HepG2 (cell line): ENCODE measurements around the gene C6orf58. TPM values are rescaled to one million over a fixed set of nuclear protein-coding genes. Genes with fewer than 3 reads are reported as not detected.

ENCODE experiments used
- AGO1 ChIP-seq: fragments of 200-400 bp; formaldehyde crosslinking; IDR thresholded peaks from 2 replicates; pipeline ENCODE4 v1.6.1; 2017; ENCODE audit warnings: mild to moderate bottlenecking, low read depth, low read length, moderate library complexity; ENCODE audit not compliant: poor library complexity, severe bottlenecking
- BORCS8-MEF2B ChIP-seq: sonication (generic); formaldehyde crosslinking; IDR thresholded peaks from 2 replicates; pipeline ENCODE4 v1.8.0; 2022; ENCODE audit warnings: mild to moderate bottlenecking, missing genetic modification reagents
- PCBP1 ChIP-seq: fragments of 200-400 bp; formaldehyde crosslinking; IDR thresholded peaks from 2 replicates; pipeline ENCODE4 v1.6.1; 2017; ENCODE audit warnings: mild to moderate bottlenecking, low read depth, low read length, borderline replicate concordance
- ZNF530 ChIP-seq: sonication (generic); formaldehyde crosslinking; IDR thresholded peaks from 2 replicates; pipeline ENCODE4 v1.5.0; 2020; ENCODE audit warnings: low read depth, mild to moderate bottlenecking, missing genetic modification reagents
- polyA plus RNA-seq, 8 experiments: library from polyadenylated mRNA; depleted of rRNA in 3 of 8; stranded (reverse) in 7 of 8; unstranded in 1 of 8; fragments of >200 nt; fragmentation: Illumina TruSeq in 4 of 8; extraction: Trizol in 4 of 8; gene quantifications; 2 replicates each; pipeline versions ENCODE4 v1.2.1 to v1.2.3, GENCODE V29; 2011 to 2016; ENCODE audit warnings: low read depth in 4 of 8, missing spikeins in 1 of 8, mixed read lengths in 1 of 8; ENCODE audit not compliant: insufficient read depth in 1 of 8
- total RNA-seq, 5 experiments: library from RNA; depleted of rRNA; stranded (reverse); fragments of >200 nt; fragmentation: Illumina TruSeq; extraction: Trizol; gene quantifications; 2 replicates each; pipeline ENCODE4 v1.2.3, GENCODE V29; 2016; ENCODE audit warnings: low read depth in 1 of 5
- TF ChIP-seq, protein P1 (sequence below), 2 experiments: fragments of 450-650 bp in 1 of 2; sonication (generic) in 1 of 2; formaldehyde crosslinking in 1 of 2; IDR thresholded peaks; 2 replicates each; pipeline versions ENCODE4 v1.6.1 to v1.8.0; 2016 to 2022; ENCODE audit warnings: antibody characterized with exemption in 1 of 2, mild to moderate bottlenecking in 1 of 2, missing genetic modification reagents in 1 of 2
- TF ChIP-seq, protein P2 (sequence below): sonication (generic); formaldehyde crosslinking; IDR thresholded peaks from 2 replicates; pipeline ENCODE4 v1.5.1; 2020; ENCODE audit warnings: mild to moderate bottlenecking, missing genetic modification reagents, borderline replicate concordance
- TF ChIP-seq, protein P3 (sequence below): sonication (generic); formaldehyde crosslinking; IDR thresholded peaks from 2 replicates; pipeline ENCODE4 v1.4.0; 2020; ENCODE audit warnings: missing genetic modification reagents
- TF ChIP-seq, protein P4 (sequence below): sonication (generic); formaldehyde crosslinking; IDR thresholded peaks from 2 replicates; pipeline ENCODE4 v1.9.0; 2021; ENCODE audit warnings: missing genetic modification reagents, borderline replicate concordance
- TF ChIP-seq, protein P5 (sequence below): sonication (generic); formaldehyde crosslinking; IDR thresholded peaks from 2 replicates; pipeline ENCODE4 v1.4.0; 2020; ENCODE audit warnings: missing genetic modification reagents
- TF ChIP-seq, protein P6 (sequence below): IDR thresholded peaks from 2 replicates; pipeline ENCODE4 v1.6.1; 2012; ENCODE audit warnings: inconsistent platforms

C6orf58 gene
- total and polyA plus RNA-seq, 2 of the 13 experiments (the other 11 are each of a cell fraction or from before 2014, with no cell fraction given), result not detected

DNA sequence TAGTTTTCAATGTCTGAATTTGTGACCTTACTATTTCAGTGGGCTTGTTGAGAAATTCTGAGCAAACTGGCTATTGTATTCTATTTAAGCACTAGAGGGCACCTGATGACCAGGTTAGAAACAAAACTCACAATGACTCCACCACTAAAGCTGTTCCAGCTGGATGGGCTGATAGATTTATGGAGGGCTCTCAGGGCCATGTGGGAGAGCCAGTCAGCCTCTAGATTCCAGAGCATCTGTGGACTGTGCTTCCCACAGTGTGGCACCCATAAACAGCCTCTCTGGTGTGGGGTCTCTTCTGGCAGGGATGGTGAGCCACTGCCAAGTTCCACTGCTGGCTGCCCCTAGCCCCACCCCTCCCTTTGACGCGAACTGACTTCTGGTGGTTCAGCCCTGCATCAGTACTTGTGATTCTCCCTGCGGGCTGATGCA lies 29.2 kb downstream of the C6orf58 start (continued):
- TF ChIP-seq, protein P1, sequence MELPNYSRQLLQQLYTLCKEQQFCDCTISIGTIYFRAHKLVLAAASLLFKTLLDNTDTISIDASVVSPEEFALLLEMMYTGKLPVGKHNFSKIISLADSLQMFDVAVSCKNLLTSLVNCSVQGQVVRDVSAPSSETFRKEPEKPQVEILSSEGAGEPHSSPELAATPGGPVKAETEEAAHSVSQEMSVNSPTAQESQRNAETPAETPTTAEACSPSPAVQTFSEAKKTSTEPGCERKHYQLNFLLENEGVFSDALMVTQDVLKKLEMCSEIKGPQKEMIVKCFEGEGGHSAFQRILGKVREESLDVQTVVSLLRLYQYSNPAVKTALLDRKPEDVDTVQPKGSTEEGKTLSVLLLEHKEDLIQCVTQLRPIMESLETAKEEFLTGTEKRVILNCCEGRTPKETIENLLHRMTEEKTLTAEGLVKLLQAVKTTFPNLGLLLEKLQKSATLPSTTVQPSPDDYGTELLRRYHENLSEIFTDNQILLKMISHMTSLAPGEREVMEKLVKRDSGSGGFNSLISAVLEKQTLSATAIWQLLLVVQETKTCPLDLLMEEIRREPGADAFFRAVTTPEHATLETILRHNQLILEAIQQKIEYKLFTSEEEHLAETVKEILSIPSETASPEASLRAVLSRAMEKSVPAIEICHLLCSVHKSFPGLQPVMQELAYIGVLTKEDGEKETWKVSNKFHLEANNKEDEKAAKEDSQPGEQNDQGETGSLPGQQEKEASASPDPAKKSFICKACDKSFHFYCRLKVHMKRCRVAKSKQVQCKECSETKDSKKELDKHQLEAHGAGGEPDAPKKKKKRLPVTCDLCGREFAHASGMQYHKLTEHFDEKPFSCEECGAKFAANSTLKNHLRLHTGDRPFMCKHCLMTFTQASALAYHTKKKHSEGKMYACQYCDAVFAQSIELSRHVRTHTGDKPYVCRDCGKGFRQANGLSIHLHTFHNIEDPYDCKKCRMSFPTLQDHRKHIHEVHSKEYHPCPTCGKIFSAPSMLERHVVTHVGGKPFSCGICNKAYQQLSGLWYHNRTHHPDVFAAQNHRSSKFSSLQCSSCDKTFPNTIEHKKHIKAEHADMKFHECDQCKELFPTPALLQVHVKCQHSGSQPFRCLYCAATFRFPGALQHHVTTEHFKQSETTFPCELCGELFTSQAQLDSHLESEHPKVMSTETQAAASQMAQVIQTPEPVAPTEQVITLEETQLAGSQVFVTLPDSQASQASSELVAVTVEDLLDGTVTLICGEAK (IDR thresholded peaks at IDR 0.05), result no peak
- TF ChIP-seq, protein P1 (CRISPR knock-in tag; IDR thresholded peaks at IDR 0.05), result no peak
- TF ChIP-seq, protein P2, sequence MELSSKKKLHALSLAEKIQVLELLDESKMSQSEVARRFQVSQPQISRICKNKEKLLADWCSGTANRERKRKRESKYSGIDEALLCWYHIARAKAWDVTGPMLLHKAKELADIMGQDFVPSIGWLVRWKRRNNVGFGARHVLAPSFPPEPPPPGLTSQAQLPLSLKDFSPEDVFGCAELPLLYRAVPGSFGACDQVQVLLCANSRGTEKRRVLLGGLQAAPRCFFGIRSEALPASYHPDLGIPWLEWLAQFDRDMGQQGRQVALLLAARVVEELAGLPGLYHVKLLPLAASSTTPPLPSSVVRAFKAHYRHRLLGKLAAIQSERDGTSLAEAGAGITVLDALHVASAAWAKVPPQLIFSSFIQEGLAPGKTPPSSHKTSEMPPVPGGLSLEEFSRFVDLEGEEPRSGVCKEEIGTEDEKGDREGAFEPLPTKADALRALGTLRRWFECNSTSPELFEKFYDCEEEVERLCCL, result no peak
- TF ChIP-seq, protein P3, sequence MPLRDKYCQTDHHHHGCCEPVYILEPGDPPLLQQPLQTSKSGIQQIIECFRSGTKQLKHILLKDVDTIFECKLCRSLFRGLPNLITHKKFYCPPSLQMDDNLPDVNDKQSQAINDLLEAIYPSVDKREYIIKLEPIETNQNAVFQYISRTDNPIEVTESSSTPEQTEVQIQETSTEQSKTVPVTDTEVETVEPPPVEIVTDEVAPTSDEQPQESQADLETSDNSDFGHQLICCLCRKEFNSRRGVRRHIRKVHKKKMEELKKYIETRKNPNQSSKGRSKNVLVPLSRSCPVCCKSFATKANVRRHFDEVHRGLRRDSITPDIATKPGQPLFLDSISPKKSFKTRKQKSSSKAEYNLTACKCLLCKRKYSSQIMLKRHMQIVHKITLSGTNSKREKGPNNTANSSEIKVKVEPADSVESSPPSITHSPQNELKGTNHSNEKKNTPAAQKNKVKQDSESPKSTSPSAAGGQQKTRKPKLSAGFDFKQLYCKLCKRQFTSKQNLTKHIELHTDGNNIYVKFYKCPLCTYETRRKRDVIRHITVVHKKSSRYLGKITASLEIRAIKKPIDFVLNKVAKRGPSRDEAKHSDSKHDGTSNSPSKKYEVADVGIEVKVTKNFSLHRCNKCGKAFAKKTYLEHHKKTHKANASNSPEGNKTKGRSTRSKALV, result no peak
- TF ChIP-seq, protein P4, sequence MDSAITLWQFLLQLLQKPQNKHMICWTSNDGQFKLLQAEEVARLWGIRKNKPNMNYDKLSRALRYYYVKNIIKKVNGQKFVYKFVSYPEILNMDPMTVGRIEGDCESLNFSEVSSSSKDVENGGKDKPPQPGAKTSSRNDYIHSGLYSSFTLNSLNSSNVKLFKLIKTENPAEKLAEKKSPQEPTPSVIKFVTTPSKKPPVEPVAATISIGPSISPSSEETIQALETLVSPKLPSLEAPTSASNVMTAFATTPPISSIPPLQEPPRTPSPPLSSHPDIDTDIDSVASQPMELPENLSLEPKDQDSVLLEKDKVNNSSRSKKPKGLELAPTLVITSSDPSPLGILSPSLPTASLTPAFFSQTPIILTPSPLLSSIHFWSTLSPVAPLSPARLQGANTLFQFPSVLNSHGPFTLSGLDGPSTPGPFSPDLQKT, result no peak
- TF ChIP-seq, protein P5, sequence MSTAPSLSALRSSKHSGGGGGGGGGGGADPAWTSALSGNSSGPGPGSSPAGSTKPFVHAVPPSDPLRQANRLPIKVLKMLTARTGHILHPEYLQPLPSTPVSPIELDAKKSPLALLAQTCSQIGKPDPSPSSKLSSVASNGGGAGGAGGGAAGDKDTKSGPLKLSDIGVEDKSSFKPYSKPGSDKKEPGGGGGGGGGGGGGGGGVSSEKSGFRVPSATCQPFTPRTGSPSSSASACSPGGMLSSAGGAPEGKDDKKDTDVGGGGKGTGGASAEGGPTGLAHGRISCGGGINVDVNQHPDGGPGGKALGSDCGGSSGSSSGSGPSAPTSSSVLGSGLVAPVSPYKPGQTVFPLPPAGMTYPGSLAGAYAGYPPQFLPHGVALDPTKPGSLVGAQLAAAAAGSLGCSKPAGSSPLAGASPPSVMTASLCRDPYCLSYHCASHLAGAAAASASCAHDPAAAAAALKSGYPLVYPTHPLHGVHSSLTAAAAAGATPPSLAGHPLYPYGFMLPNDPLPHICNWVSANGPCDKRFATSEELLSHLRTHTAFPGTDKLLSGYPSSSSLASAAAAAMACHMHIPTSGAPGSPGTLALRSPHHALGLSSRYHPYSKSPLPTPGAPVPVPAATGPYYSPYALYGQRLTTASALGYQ (CRISPR knock-in tag), result no peak
- TF ChIP-seq AGO1, result no peak
- no peak for TF ChIP-seq PCBP1
- TF ChIP-seq, protein P6, sequence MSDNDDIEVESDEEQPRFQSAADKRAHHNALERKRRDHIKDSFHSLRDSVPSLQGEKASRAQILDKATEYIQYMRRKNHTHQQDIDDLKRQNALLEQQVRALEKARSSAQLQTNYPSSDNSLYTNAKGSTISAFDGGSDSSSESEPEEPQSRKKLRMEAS, result no peak
- no peak for TF ChIP-seq BORCS8-MEF2B (CRISPR knock-in tag)
- 0 out of 2 replicates have a peak, but pooled peaks have one; percentile 34 for TF ChIP-seq ZNF530
